GM13976 (cell line): ENCODE results near the gene MINK1.

ENCODE experiments used
- DNase-seq: peaks from one replicate; pipeline ENCODE4 v3.0.0; 2012; ENCODE audit warnings: low spot score
- CTCF ChIP-seq: IDR thresholded peaks from 2 replicates; pipeline ENCODE4 v1.5.1; 2012; ENCODE audit warnings: borderline replicate concordance, mild to moderate bottlenecking; ENCODE audit not compliant: insufficient read depth; ENCODE audit errors: extremely low read depth, missing control alignments, control extremely low read depth
- in situ Hi-C: fragments of 300-500 bp; cut with MboI; formaldehyde crosslinking; loops from one replicate; pipeline ENCODE4 v1.12.0; 2022; ENCODE audit warnings: low sequenced_read_pairs, mixed read lengths, inconsistent platforms; ENCODE audit not compliant: unreplicated experiment

The MINK1 gene

GRCh38 chr17:4870855-4871254 is 37.7 kb downstream of the MINK1 start:
- no peak for TF ChIP-seq CTCF
- in situ Hi-C loops = no loop called here
- no peak for DNase-seq

GRCh38 chr17:4872786-4873185 is 39.6 kb downstream of the MINK1 start:
- no peak for DNase-seq
- no peak for TF ChIP-seq CTCF
- in situ Hi-C loops = no loop called here

- TF ChIP-seq CTCF = no peak
- DNase-seq = no peak
- in situ Hi-C loops = no loop called here
These were observed 43.9 kb downstream of the MINK1 start for GRCh38 chr17:4877089-4877488.

- no peak for TF ChIP-seq CTCF
- DNase-seq = no peak
- in situ Hi-C loops = no loop called here
These were observed 46.5 kb downstream of the MINK1 start for GRCh38 chr17:4879601-4880000.

GRCh38 chr17:4880857-4881256 is 47.7 kb downstream of the MINK1 start:
- no peak for TF ChIP-seq CTCF
- in situ Hi-C loops = loop anchor here (10.0 kb wide), 2 partner anchors 96 to 166 kb away; partner anchors contain the start of genes ARRB2, GLTPD2 and VMO1
- DNase-seq = no peak

GRCh38 chr17:4881761-4882555 is 48.8 kb downstream of the MINK1 start:
- peak; percentile 81 for DNase-seq
- peak; percentile 56 for TF ChIP-seq CTCF
- in situ Hi-C loops = loop anchor here (10.0 kb wide), 2 partner anchors 97 to 167 kb away; partner anchors contain the start of genes ARRB2, GLTPD2 and VMO1

- DNase-seq = no peak
- TF ChIP-seq CTCF = no peak
- in situ Hi-C loops = loop anchor here (10.0 kb wide), 2 partner anchors 100 to 170 kb away; partner anchors contain the start of genes ARRB2, GLTPD2 and VMO1
These were observed 51.3 kb downstream of the MINK1 start for GRCh38 chr17:4884489-4884888.
